HG02763 (cell line): ENCODE measurements around the gene NDUFA11.
"Not testable (repeated sequence)": the region's sequence is repeated elsewhere in the genome, so short reads cannot be mapped to it uniquely, and the experiment has no call there.

Source experiments
- ATAC-seq: cut with Tn5 transposase; IDR thresholded peaks from one replicate; pipeline ENCODE4 v1.9.1; 2021; ENCODE audit warnings: mild to moderate bottlenecking, moderate library complexity; ENCODE audit not compliant: unreplicated experiment

The NDUFA11 gene

DNA sequence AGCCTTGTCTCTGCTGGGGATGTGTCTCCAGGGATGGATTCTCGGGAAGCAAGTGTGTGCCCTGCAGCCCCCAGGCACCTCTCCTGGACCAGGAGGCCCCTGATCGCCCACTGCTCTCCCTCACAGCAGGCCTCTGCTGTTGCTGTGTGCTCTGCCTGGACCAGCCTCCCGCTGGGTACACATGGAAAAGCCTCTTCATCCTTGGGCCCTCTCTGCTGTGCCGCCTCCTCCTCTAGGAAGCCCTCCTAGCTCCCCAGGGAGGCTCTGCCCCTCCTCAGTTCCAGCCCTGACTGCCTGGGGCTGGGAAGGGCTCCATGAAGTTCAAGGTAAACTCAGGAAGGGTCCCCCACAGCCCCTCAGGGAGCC, 12.0 kb downstream of the NDUFA11 start:
- ATAC-seq: no peak

DNA sequence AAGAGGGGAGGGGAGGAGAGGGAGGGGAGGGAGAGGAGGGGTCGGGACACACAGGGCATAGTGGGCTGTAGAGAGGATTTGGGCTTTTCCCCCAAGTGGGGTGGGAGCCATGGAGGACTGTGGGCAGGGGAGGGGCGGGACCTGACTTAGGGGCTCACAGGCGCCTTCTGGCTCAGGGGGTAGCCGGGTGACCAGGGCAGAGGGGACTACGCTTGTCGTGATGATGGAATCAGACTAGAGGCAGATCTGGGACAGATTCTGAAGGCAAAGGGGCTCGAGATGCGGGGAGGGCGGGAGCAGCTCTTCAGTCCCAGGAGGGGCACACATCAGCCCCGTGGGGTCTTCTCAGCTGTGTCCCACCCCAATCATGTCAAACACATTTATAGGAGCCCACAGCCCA, 13.5 kb downstream of the NDUFA11 start:
- ATAC-seq: no peak

DNA sequence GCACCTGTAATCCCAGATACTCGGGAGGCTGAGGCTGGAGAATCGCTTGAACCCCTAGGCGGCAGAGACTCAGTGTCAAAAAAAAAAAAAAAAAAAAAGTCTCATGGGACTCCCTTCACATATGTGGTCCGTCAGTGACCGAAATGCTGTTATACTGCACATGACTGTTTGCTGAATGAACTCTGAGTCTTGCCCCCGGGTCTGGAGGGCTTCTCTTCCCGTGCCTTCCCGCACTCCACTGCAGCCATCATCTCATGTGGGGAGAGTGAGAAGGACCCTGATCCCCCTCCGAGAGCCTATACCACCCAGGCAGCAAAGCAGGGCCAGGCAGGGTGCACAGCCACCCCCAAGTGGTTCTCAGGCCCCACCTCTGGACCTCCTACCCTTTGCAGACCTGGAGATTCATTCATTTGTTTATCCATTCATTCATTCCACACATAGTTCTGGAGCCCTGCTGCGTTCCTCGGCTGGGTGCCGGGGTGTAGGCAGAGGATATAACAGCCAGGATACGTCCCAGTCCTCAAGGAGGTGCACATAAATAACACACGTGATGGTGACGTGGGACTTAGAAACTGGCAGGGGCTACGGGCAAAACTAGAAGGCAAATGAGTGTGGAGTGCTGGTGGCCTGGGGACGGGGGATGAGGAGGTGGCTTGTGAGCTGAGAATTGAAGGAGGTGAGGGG, 14.2 kb downstream of the NDUFA11 start:
- no peak for ATAC-seq

DNA sequence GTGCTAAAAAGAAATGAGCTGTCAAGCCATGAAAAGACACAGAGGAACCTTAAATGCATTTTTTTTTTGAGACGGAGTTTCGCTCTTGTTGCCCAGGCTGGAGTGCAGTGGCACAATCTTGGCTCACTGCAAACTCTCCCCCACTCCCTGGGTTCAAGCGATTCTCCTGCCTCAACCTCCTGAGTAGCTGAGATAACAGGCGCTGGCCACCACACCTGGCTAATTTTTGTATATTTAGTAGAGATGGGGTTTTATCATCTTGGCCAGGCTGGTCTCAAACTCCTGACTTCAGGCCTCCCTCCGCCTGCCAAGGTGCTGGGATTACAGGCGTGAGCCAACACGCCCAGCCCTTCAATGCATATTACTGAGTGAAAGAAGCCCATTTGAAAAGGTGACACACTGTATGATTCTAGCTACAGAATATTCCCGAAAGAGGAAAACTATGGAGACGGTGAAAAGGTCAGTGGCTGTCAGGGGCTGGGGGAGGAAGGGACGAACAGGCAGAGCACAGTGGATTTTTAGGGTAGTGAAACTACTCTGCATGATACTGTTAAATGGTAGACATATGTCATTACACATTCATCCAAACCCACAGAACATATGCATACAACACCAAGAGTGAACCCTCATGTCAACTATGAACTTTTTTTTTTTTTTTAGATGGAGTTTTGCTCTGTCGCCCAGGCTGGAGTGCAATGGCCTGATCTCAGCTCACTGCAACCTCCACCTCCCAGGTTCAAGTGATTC, 19.4 kb downstream of the NDUFA11 start:
- ATAC-seq: not testable (repeated sequence)

GRCh38 chr19:5883157-5883873, 20.3 kb downstream of the NDUFA11 start:
- ATAC-seq: not testable (repeated sequence)

DNA sequence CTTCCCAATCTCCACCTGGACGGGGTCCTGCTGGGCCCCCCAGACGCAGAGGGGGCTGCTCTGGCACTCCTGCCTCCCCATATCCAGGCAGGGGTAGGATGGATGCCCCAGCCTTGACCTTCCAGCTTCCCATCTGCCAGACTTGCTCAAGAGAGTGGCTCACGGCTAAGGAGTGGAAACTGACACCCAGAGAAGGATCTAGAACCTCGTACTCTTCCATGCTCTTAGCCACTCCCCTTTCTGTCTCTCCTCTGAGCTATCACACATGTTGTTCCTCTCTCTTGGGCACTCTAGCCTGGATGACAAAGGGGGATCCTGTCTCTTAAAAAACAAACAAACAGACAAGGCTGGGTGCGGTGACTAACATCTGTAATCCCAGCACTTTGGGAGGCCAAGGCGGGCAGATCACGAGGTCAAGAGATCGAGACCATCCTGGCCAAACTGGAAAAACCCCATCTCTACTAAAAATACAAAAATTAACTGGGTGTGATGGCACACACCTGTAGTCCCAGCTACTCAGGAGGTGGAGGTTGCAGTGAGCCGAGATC, 21.1 kb downstream of the NDUFA11 start:
- no peak for ATAC-seq

DNA sequence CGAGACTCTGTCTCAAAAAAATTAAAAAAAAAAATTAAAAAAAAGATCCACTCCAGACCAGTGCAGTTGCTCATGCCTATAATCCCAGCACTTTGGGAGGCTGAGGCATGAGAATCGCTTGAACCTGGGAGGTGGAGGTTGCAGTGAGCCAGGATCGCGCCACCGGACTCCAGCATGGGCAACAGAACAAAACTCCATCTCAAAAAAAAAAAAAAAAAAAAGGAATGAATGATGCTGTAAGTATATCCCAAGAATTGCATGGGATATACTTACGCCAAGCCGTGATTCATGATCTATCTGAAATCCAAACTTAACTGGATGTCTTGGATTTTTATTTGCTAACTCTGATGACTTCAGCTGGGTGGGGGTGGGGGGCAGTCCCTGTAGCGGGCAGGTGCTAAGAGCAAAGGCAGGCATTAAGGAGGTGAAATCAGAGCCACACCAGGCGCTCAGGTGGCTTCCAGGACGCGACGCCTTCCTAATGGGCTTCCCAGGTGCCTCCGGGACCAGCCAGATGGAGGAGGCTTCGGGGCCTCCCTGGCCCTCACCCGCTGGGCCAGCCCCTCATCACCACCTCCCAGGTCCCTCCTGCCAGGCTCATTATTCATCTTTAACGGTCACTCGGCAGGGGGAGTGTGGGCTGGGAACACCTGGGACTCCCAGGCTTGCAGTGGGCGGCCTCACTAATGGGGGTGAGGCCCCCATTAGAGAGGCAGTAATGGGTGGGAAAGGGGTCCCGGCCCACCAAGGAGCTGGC, 21.9 kb downstream of the NDUFA11 start:
- ATAC-seq: no peak

GRCh38 chr19:5880604-5881078, 22.9 kb downstream of the NDUFA11 start:
- no peak for ATAC-seq

GRCh38 chr19:5880196-5880595, 23.4 kb downstream of the NDUFA11 start:
- no peak for ATAC-seq

- ATAC-seq: no peak
Measured at GRCh38 chr19:5877882-5878281, 25.7 kb downstream of the NDUFA11 start.

GRCh38 chr19:5877427-5877826, 26.2 kb downstream of the NDUFA11 start:
- no peak for ATAC-seq

GRCh38 chr19:5874496-5874895, 29.1 kb downstream of the NDUFA11 start:
- ATAC-seq: not testable (repeated sequence)

DNA sequence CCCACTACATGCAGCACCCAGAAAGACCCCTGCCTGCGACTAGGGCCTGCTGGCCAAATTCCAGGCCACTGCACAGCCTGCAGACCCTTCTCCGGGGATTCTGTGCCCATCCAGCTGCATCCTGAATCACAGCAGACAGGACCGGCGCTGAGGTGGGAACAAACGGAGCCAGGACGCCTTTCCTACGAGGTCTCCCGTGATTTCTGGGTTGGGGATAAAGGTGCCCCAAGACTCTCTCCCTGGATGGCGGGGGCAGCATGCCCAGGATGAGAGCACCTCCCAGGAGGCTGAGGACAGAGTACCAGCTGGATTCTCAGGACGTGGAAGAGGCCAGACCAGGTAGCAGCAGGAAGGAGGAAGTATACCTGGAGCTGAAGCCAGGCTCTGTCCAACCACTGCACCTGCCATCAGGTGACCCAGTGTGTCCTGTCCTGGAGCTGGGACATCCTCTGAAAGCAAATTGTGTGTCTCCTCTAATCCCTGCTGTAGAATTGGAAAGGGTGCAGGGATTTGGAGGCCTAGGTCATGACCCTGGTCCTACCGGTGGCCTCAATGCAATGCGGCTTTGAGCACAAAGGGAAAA, 29.9 kb downstream of the NDUFA11 start:
- no peak for ATAC-seq

- no peak for ATAC-seq
Measured at GRCh38 chr19:5870986-5871394, 32.6 kb downstream of the NDUFA11 start.

GRCh38 chr19:5867201-5868136, 36.1 kb downstream of the NDUFA11 start:
- ATAC-seq: no peak

DNA sequence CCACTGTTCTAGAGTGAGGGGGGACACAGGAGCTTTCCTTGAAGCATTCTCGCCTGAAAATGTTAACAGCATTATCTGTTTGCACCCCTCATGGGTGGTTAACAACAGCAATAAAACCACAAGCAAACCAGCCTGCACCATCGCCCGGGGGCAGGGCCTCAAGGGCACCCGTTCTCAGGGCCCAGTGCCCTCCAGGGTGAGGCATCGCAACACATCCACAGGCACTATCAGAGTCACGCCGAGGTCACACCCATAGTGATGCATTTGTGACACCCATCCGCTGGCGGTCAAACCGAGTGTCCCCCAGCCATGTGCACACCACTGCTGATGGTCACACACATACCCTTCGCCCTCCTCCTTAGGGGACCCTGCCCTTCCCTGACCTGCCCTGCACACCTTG, 37.8 kb downstream of the NDUFA11 start:
- no peak for ATAC-seq

GRCh38 chr19:5864725-5865486, 38.7 kb downstream of the NDUFA11 start:
- no peak for ATAC-seq

DNA sequence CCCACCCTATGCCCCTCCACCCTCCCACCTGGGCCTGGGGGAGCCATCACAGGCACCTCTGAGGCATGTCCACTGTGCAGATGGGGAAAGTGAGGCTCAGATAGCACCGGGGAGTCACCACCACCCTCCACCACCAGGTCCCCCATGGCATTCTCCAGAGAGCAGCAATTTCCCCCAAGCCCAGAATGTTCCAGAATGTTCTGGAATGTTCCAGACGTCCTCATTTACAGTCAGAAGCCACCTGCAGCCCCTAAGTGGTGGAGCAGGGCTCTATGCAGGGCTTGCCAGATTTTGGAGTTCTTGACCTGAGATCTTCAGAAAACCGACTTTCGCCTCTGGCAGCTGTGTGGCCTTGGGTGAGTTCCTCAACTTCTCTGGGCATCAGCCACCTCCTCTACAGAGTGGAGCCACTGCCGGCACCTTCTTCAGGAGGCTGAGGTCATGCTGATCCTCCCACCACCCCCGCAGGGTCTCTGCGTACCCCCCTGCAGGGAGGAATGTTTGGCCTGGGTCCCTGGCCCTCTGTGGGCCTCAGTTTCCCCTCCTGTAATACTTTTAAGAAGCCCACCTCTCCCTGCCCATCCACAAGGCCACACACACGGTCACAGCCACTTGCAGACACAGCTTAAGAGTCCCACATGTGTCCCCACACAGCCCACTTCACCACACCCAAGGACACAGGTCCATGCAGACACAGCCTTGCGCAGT, 39.4 kb downstream of the NDUFA11 start:
- ATAC-seq: no peak
